Measurements from ENCODE around the gene TUBGCP2.

TUBGCP2 gene

GRCh38 chr10:133347710-133348517 lies 39.2 kb upstream of the TUBGCP2 start:
- DNase-seq, result no peak
- H3K27ac ChIP-seq, result no peak overlapping the region
- H3K36me3 ChIP-seq (replicated peaks), result no peaks in the 10 kb centered on the region
- TF ChIP-seq CTCF (IDR thresholded peaks at IDR 0.05; ENCODE audit: low read depth, low read length, missing control alignments), result no peak
- no peaks in the 10 kb centered on the region for H3K27me3 ChIP-seq (replicated peaks)
- in situ Hi-C loops (cut with HindIII; ENCODE audit: low pct_ligation_motif_present, low sequenced_read_pairs), result no loop called here
- H3K4me3 ChIP-seq (ENCODE audit: low read depth, low read length), result no peak overlapping the region

- no peaks in the 10 kb centered on the region for H3K27me3 ChIP-seq (replicated peaks)
- no peak overlapping the region for H3K27ac ChIP-seq
- no peak for TF ChIP-seq CTCF (IDR thresholded peaks at IDR 0.05; ENCODE audit: low read depth, low read length, missing control alignments)
- H3K4me3 ChIP-seq (ENCODE audit: low read depth, low read length), result no peak overlapping the region
- in situ Hi-C loops (cut with HindIII; ENCODE audit: low pct_ligation_motif_present, low sequenced_read_pairs), result no loop called here
- H3K36me3 ChIP-seq (replicated peaks), result no peaks in the 10 kb centered on the region
- no peak for DNase-seq
Observed at GRCh38 chr10:133346413-133346812, 37.7 kb upstream of the TUBGCP2 start.

- Histone ChIP-seq H3K4me3 (ENCODE audit: low read depth, low read length) (no peak overlapping the region), H3K36me3 (replicated peaks) (no peaks in the 10 kb centered on the region), H3K27me3 (replicated peaks) (no peaks in the 10 kb centered on the region), H3K27ac (no peak overlapping the region)
- in situ Hi-C loops (cut with HindIII; ENCODE audit: low pct_ligation_motif_present, low sequenced_read_pairs), result no loop called here
- no peak for TF ChIP-seq CTCF (IDR thresholded peaks at IDR 0.05; ENCODE audit: low read depth, low read length, missing control alignments)
- no peak for DNase-seq
Observed at GRCh38 chr10:133344236-133344635, 35.6 kb upstream of the TUBGCP2 start.

GRCh38 chr10:133343558-133343957 lies 34.9 kb upstream of the TUBGCP2 start:
- Histone ChIP-seq H3K4me3 (ENCODE audit: low read depth, low read length) (no peak overlapping the region), H3K36me3 (replicated peaks) (no peaks in the 10 kb centered on the region), H3K27ac (no peak overlapping the region), H3K27me3 (replicated peaks) (no peaks in the 10 kb centered on the region)
- DNase-seq, result no peak
- TF ChIP-seq CTCF (IDR thresholded peaks at IDR 0.05; ENCODE audit: low read depth, low read length, missing control alignments), result no peak
- in situ Hi-C loops (cut with HindIII; ENCODE audit: low pct_ligation_motif_present, low sequenced_read_pairs), result no loop called here

DNA sequence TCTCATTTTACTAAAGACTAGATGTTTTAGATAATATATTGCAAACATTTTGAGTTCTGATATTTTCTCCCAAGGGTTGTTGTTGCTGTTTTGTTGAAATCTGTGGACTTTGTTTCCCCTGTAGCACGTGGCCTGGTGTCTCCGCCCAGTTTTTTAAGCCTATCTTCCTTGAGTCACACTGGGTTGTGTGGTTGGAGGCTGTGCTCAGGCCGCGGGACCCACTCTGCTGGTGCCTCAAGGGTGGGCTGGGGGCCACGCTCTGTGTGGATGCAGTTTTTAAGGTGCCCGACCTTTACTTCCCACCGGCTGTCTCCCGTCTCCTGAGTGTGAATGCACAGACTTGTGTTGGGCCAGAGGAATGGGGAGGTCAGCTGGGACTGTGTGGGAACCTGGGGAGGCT lies 34.3 kb upstream of the TUBGCP2 start:
- no peak for DNase-seq
- in situ Hi-C loops (cut with HindIII; ENCODE audit: low pct_ligation_motif_present, low sequenced_read_pairs), result no loop called here
- H3K27me3 ChIP-seq (replicated peaks), result no peaks in the 10 kb centered on the region
- H3K27ac ChIP-seq, result no peak overlapping the region
- H3K36me3 ChIP-seq (replicated peaks), result no peaks in the 10 kb centered on the region
- no peak for TF ChIP-seq CTCF (IDR thresholded peaks at IDR 0.05; ENCODE audit: low read depth, low read length, missing control alignments)
- H3K4me3 ChIP-seq (ENCODE audit: low read depth, low read length), result no peak overlapping the region

- no peak for TF ChIP-seq CTCF (IDR thresholded peaks at IDR 0.05; ENCODE audit: low read depth, low read length, missing control alignments)
- H3K27me3 ChIP-seq (replicated peaks), result peaks cover 3% of the 10 kb centered on the region
- H3K36me3 ChIP-seq (replicated peaks), result no peaks in the 10 kb centered on the region
- H3K4me3 ChIP-seq (ENCODE audit: low read depth, low read length), result no peak overlapping the region
- in situ Hi-C loops (cut with HindIII; ENCODE audit: low pct_ligation_motif_present, low sequenced_read_pairs), result no loop called here
- no peak for DNase-seq
- no peak overlapping the region for H3K27ac ChIP-seq
Observed at GRCh38 chr10:133341983-133342382, 33.3 kb upstream of the TUBGCP2 start.

All from brain microvascular endothelial cell (primary cell).